SJSA1 (cell line): ENCODE results near the gene CDK8. TPM values are rescaled to one million over a fixed set of nuclear protein-coding genes. Genes with fewer than 3 reads are reported as not detected.
"Not testable (repeated sequence)": the region's sequence is repeated elsewhere in the genome, so short reads cannot be mapped to it uniquely, and the experiment has no call there.

Experiments
- DNase-seq, 2 experiments: peaks; one replicate each; pipeline ENCODE4 v3.0.0-alpha.2; 2015 to 2020; ENCODE audit warnings: low spot score in 2 of 2, low read depth in 1 of 2
- H3K27ac ChIP-seq: fragments of 250-450 bp; sonication (Bioruptor Pico); 2 replicates; pipeline ENCODE4 v1.5.1; 2020; ENCODE audit warnings: mild to moderate bottlenecking, moderate library complexity
- H3K27me3 ChIP-seq: fragments of 250-450 bp; sonication (Bioruptor Pico); replicated peaks from 2 replicates; pipeline ENCODE4 v1.5.1; 2020; ENCODE audit warnings: mild to moderate bottlenecking, moderate library complexity
- H3K36me3 ChIP-seq: fragments of 250-450 bp; sonication (Bioruptor Pico); 2 replicates; pipeline ENCODE4 v1.5.1; 2020; ENCODE audit warnings: mild to moderate bottlenecking
- H3K4me1 ChIP-seq: fragments of 250-450 bp; sonication (Bioruptor Pico); replicated peaks from 2 replicates; pipeline ENCODE4 v1.6.1; 2021; ENCODE audit warnings: mild to moderate bottlenecking
- H3K4me3 ChIP-seq: fragments of 250-450 bp; sonication (Bioruptor Pico); 2 replicates; pipeline ENCODE4 v1.5.1; 2020; ENCODE audit warnings: mild to moderate bottlenecking
- H3K9me3 ChIP-seq: fragments of 250-450 bp; sonication (Bioruptor Pico); replicated peaks from 2 replicates; pipeline ENCODE4 v1.5.1; 2020; ENCODE audit warnings: mild to moderate bottlenecking
- total RNA-seq: library from RNA; depleted of rRNA; stranded (reverse); fragments of >200 nt; shearing (Covaris generic); gene quantifications from 2 replicates; pipeline ENCODE4 v1.2.3, GENCODE V29; 2014

Gene CDK8
- total RNA-seq, 1 experiment from 2014 or later = 6.1 TPM

DNA sequence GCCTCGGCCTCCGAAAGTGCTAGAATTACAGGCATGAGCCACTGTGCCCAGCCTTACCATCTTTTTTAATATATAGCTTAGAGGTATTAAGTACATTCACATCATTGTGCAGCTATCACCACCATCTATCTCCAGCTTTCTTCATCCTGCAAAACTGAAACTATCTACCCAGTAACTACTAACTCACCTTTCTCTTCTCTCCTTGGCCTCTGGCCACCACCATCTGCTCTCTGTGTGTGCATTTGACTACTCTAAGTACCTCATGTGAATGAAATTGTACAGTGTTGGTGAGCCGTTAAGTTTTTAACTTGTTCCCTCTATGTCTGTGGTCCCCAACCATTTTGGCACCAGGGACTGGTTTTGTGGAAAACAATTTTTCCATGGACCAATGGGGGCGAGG is 56.1 kb downstream of the CDK8 start:
- Histone ChIP-seq H3K4me1 (no peaks in the 10 kb centered on the region), H3K27ac (no peak overlapping the region), H3K36me3 (no peaks in the 10 kb centered on the region), H3K9me3 (no peaks in the 10 kb centered on the region), H3K4me3 (no peak overlapping the region), H3K27me3 (no peaks in the 10 kb centered on the region)
- DNase-seq = no peak

DNA sequence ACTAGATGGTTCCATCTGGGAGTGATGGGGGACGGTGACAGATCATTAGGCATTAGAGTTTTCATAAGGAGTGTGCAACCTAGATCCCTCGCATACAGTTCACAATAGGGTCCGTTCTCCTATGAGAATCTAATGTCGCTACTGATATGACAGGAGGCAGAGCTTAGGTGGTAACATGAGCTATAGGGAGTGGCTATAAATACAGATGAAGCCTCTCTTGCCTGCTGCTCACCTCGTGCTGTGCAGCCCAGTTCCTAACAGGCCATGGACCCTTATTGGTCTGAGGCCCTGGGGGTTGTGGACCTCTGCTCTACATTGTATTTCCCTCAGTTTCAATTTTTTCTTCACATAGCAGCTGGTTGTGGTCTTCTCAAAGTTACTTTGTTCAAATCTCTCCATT is 56.5 kb downstream of the CDK8 start:
- Histone ChIP-seq H3K27ac (no peak overlapping the region), H3K9me3 (no peaks in the 10 kb centered on the region), H3K27me3 (no peaks in the 10 kb centered on the region), H3K4me3 (no peak overlapping the region), H3K36me3 (no peaks in the 10 kb centered on the region), H3K4me1 (no peaks in the 10 kb centered on the region)
- DNase-seq = no peak

DNA sequence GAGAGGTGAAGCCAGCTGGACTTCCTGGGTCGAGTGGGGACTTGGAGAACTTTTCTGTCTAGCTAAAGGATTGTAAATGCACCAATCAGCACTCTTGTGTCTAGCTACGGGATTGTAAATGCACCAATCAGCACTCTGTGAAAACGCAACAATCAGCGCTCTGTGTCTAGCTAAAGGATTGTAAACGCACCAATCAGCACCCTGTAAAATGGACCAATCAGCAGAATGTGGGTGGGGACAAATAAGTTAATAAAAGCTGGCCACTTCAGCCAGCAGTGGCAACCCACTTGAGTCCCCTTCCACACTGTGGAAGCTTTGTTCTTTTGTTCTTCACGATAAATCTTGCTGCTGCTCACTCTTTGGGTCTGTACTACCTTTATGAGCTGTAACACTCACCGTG is 58.1 kb downstream of the CDK8 start:
- H3K9me3 ChIP-seq, H3K36me3 ChIP-seq, H3K4me1 ChIP-seq, H3K27me3 ChIP-seq, DNase-seq, H3K4me3 ChIP-seq, H3K27ac ChIP-seq: not testable (repeated sequence)

DNA sequence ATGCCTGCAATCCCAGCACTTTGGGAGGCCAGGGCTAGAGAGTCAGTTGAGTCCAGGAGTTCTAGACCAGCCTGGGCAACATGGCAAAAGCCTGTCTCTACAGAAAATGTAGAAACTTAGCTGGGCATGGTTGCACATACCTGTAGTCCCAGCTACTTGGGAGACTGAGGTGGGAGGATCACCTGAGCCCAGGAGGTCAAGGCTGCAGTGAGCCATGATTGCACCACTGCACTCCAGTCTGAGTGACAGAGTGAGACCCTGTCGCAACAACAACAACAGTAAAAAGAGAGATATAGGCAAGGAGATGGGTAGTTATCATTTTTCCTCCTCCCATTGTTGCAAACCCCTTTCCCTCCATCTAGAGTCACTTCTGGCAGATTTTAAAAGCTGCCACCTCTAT is 62.2 kb downstream of the CDK8 start:
- H3K4me1 ChIP-seq, H3K4me3 ChIP-seq, H3K9me3 ChIP-seq, H3K27ac ChIP-seq, H3K36me3 ChIP-seq, DNase-seq, H3K27me3 ChIP-seq: not testable (repeated sequence)

DNA sequence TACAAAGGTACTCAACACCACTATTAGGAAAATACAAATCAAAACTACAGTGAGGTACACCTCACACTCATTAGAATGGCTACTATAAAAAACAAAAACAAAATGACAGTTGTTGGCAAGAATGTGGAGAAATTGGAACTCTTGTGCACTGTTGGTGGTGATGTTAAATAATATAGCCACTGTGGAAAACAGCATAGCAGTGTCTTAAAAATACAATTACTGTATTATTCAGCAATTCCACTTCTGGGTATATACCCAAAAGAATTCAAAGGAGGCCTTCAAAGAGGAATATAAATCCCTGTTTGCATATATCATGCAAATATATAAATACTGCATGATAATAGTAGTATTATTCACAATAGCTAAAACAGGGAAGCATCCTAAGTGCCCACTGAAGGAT is 66.8 kb downstream of the CDK8 start:
- no peak for DNase-seq
- H3K9me3 ChIP-seq = no peaks in the 10 kb centered on the region
- no peak overlapping the region for H3K27ac ChIP-seq
- no peaks in the 10 kb centered on the region for H3K4me1 ChIP-seq
- H3K36me3 ChIP-seq = no peaks in the 10 kb centered on the region
- H3K4me3 ChIP-seq = no peak overlapping the region
- H3K27me3 ChIP-seq = no peaks in the 10 kb centered on the region

DNA sequence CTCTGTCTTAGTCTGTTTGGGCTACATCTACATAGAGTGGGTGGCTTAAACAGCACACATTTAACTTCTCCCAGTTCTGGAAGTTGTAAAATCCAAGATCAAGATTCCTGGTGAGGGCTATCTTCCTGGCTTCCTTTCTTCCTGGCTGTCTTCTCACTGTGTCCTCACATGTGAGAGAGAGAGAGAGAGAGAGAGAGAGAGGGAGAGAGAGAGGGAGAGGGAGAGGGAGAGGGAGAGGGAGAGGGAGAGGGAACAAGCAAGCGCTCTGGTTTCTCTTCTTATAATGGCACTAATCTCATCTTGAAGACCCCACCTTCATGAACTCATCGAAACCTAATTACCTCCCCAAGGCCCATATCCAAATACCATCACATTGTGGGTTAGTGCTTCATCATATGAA is 69.2 kb downstream of the CDK8 start:
- no peaks in the 10 kb centered on the region for H3K36me3 ChIP-seq
- no peak for DNase-seq
- H3K9me3 ChIP-seq = no peaks in the 10 kb centered on the region
- H3K27ac ChIP-seq = no peak overlapping the region
- H3K27me3 ChIP-seq = no peaks in the 10 kb centered on the region
- no peaks in the 10 kb centered on the region for H3K4me1 ChIP-seq
- H3K4me3 ChIP-seq = no peak overlapping the region

DNA sequence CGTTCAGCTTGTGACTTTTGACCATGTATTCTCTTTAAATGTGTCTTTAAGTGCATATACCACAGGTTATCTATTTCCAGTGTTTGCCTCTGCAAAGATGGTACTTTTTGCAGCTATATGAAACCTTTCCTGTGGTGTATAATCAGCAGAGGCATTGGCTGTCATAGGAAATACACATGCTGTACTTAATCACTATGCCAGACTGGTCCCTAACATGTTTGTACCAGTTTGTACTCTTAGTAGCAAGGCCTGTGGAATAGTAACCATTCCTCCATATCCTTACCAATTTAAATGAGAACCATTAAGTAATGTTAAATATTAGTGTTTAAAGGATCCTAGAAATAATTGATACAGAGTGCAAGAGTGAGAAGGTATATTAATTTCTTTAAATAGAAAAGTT is 69.8 kb downstream of the CDK8 start:
- H3K4me3 ChIP-seq = no peak overlapping the region
- H3K27me3 ChIP-seq = no peaks in the 10 kb centered on the region

DNA sequence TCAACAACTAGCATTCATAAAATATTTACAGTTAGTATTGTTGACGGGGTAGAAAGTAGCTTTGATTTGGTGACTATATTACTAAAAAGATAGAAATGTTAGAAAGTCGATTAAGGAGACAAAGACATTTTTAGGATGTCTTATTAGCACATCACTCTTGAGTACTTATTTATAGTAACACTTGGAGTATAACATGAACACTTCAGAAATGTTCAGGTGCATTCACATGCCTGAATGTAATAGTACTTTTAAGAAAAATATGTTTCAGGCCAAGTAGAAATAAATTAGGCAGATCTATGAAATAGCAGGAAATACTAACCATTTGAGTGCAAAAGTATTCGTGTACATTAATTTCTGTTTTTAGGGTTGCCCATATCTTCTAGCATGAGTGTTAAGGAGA is 70.4 kb downstream of the CDK8 start:
- H3K27ac ChIP-seq = no peak overlapping the region
- no peak overlapping the region for H3K4me3 ChIP-seq
- no peaks in the 10 kb centered on the region for H3K36me3 ChIP-seq

More for the DNA sequence above, 69.8 kb downstream of the CDK8 start:
- no peak overlapping the region for H3K27ac ChIP-seq
- H3K9me3 ChIP-seq = no peaks in the 10 kb centered on the region
- H3K36me3 ChIP-seq = no peaks in the 10 kb centered on the region
- no peaks in the 10 kb centered on the region for H3K4me1 ChIP-seq
- no peak for DNase-seq

DNA sequence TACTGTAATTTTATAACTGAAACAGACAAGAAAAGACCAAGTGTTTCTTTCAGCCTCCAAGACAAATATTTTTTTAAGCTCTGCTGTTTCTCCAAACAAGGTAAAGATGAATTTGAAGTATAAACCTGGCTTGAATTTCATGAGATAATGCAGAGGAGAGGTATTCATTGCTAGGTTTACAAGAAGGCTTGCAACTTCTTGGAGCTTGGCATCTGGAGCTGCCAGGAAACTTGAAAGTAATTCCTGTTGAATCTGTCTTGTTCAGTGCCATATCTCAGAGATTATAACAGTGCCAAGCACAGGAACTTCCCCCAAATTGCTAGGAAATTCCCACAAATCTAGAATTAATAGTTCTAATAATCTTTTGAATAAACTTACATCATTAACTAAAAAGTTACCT is 70.9 kb downstream of the CDK8 start:
- DNase-seq = no peak
- H3K27me3 ChIP-seq = no peaks in the 10 kb centered on the region
- H3K36me3 ChIP-seq = no peaks in the 10 kb centered on the region

More for the DNA sequence above, 70.4 kb downstream of the CDK8 start:
- Histone ChIP-seq H3K4me1 (no peaks in the 10 kb centered on the region), H3K9me3 (no peaks in the 10 kb centered on the region), H3K27me3 (no peaks in the 10 kb centered on the region)
- no peak for DNase-seq

DNA sequence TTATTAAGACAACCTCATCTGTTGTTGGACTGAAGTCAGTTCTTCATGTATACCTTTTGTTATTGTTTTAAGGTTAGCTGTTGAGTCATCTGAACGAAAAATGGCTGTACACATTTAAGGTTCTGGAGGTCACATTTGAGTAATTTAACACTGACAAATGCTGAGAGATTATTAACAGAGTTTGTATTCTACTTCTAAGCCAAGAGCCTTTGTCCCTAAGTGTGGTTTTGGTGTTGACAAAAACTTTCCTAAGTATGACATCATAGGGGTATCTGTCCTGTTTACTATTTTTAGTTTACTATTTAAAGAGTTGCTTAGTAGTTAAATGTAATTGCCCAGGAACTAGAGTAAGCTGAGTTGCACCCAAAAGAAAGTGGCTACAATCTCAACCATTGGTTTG is 71.9 kb downstream of the CDK8 start:
- Histone ChIP-seq H3K4me1 (no peaks in the 10 kb centered on the region), H3K27ac (no peak overlapping the region), H3K27me3 (no peaks in the 10 kb centered on the region), H3K9me3 (no peaks in the 10 kb centered on the region), H3K36me3 (no peaks in the 10 kb centered on the region), H3K4me3 (no peak overlapping the region)
- no peak for DNase-seq

More for the DNA sequence above, 70.9 kb downstream of the CDK8 start:
- Histone ChIP-seq H3K4me1 (no peaks in the 10 kb centered on the region), H3K9me3 (no peaks in the 10 kb centered on the region), H3K4me3 (no peak overlapping the region), H3K27ac (no peak overlapping the region)

DNA sequence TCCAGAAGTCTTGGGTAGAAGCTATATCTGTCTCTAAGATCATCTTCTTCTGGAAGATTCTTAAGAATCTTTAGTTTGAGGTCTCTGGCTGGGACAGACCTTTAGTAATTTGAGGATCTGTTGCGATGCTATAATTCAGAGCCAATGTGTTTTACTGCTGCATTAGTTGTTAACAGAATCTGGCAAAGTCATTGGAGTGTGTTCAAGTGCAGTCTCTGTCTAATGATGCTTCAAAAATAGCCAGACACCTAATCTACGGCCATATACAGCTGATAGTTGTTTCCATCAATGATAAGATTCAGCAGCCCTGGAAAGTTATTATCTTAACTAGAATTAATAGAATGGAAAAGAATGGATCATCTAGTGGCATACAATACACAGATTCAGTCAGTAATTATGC is 72.6 kb downstream of the CDK8 start:
- H3K36me3 ChIP-seq = no peaks in the 10 kb centered on the region
- DNase-seq = no peak

DNA sequence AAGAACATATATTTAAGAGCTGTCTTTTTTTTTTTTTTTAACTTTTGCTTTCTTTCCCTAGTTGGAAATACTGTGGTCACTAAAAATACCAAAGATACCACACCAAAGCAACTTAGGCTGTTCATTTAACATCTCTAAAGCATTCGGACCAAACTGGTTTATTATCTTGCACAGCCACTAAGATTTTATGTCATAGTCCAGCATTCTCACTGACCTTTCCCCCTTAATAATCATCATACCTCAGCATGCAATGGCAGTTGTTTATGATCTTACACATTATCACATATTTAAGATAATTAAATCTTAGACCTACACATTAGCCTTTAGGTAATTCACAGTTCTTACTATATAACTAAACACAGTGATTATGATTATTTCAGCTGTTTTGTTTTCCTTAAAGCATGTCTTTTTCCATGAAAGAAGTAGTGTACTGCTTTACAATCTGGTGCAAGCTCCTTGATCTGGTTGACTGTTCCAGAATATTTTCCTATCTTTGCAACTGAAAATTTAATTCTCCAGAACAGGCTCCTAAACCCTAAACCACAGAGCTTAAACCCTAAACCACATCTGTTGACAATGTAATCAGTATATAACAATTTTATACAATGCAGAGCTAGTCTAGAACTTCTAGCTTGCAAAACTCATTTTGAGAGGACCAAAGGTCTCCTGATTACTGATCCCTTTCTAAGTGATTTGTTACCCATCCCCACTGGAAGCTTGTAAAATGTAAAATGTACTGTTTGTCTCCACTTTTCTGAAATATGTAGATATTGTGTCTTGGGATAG is 74.2 kb downstream of the CDK8 start:
- Histone ChIP-seq H3K36me3 (no peaks in the 10 kb centered on the region), H3K4me3 (no peak overlapping the region), H3K27ac (no peak overlapping the region), H3K4me1 (no peaks in the 10 kb centered on the region), H3K27me3 (no peaks in the 10 kb centered on the region), H3K9me3 (no peaks in the 10 kb centered on the region)
- no peak for DNase-seq

More for the DNA sequence above, 72.6 kb downstream of the CDK8 start:
- no peaks in the 10 kb centered on the region for H3K27me3 ChIP-seq
- no peak overlapping the region for H3K27ac ChIP-seq
- H3K4me3 ChIP-seq = no peak overlapping the region
- no peaks in the 10 kb centered on the region for H3K9me3 ChIP-seq
- no peaks in the 10 kb centered on the region for H3K4me1 ChIP-seq

DNA sequence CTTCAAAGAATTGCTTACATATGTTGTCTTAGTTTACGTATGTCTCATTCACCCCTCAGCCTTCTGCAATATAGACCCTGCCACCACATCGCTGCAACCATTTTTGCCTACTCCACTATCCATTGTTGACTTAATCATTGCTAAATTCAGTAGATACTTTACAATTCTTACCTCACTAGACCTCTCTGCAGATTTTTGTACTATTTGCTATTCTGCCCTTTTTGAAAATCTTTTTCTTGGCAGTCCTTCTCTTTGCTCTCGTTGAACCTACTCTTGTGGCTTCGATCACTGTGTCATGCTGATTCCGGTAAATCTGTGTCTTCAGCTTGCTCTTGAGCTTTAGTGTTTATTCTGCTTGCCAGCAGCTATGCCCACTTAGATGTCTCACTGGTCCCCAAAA is 81.2 kb downstream of the CDK8 start:
- no peaks in the 10 kb centered on the region for H3K36me3 ChIP-seq
- H3K4me3 ChIP-seq = no peak overlapping the region
- H3K27ac ChIP-seq = no peak overlapping the region
- H3K9me3 ChIP-seq = no peaks in the 10 kb centered on the region
- no peaks in the 10 kb centered on the region for H3K27me3 ChIP-seq
- no peak for DNase-seq
- H3K4me1 ChIP-seq = no peaks in the 10 kb centered on the region

DNA sequence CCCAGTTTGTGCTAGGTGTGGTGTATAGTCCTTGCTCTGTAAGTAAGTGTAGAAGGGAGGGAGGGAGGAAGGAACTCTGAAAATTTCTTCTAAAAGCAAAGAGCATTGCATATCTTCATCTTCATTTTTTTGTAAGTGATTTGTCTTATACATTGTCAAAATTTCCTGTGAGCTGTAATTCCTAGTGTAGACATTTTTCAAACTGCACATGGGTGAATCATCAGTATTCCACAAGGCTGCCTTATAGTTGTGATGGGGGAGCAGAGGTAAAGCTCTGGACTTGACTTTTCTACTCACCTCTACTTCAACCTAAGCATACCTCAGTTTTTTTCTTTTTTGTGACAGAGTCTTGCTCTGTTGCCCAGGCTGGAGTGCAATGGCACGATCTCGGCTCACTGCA is 86.9 kb downstream of the CDK8 start:
- H3K27ac ChIP-seq = no peak overlapping the region
- no peak overlapping the region for H3K4me3 ChIP-seq
- H3K27me3 ChIP-seq = no peaks in the 10 kb centered on the region
- no peak for DNase-seq
- H3K9me3 ChIP-seq = no peaks in the 10 kb centered on the region
- H3K4me1 ChIP-seq = no peaks in the 10 kb centered on the region
- no peaks in the 10 kb centered on the region for H3K36me3 ChIP-seq

DNA sequence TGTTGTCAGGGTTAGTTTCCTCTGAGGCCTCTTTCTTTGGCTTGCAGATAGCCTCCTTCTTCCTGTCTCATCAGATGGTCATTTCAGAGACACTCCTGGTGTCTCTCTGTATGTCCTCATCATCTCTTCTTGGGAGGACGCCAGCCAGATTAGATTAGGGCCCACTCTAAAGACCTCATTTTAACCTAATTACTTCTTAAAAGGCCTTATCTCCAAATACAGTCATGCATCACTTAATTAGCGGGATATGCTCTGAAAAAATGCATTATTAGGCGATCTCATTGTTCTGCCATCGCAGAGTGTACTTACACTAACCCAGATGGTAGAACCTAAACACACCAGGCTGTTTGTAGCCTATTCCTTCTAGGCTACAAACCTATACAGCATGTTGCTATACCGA is 89.0 kb downstream of the CDK8 start:
- no peak overlapping the region for H3K27ac ChIP-seq
- no peaks in the 10 kb centered on the region for H3K9me3 ChIP-seq
- no peaks in the 10 kb centered on the region for H3K36me3 ChIP-seq
- no peak overlapping the region for H3K4me3 ChIP-seq
- no peaks in the 10 kb centered on the region for H3K4me1 ChIP-seq
- H3K27me3 ChIP-seq = no peaks in the 10 kb centered on the region
- DNase-seq = no peak
